Ascending aorta (tissue), 2 donors: ENCODE results near the gene EBF3. TPM values are rescaled to one million over a fixed set of nuclear protein-coding genes. Genes with fewer than 3 reads are reported as not detected.

Experiments used
- DNase-seq, 2 donors: peaks; one replicate each; pipeline ENCODE4 v3.0.0-alpha.2; 2019; ENCODE audit warnings: low spot score in 2 of 2
- H3K27ac ChIP-seq, 2 donors: fragments of 200-600 bp; sonication (generic); one replicate each; pipeline ENCODE4 v1.5.1; 2016 to 2017; ENCODE audit warnings: mild to moderate bottlenecking in 1 of 2
- H3K27me3 ChIP-seq: fragments of 200-600 bp; sonication (generic); one replicate; pipeline ENCODE4 v1.5.1; 2017
- H3K36me3 ChIP-seq, 2 donors: fragments of 200-600 bp; sonication (generic); one replicate each; pipeline ENCODE4 v1.5.1; 2016
- H3K4me1 ChIP-seq, 2 donors: fragments of 200-600 bp; sonication (generic); one replicate each; pipeline ENCODE4 v1.5.1; 2016 to 2017; ENCODE audit warnings: mild to moderate bottlenecking in 1 of 2
- H3K4me3 ChIP-seq, 2 donors: fragments of 200-600 bp; sonication (generic); one replicate each; pipeline ENCODE4 v1.5.1; 2016 to 2017; ENCODE audit warnings: mild to moderate bottlenecking in 1 of 2
- H3K9me3 ChIP-seq, 2 donors: fragments of 200-600 bp; sonication (generic); one replicate each; pipeline ENCODE4 v1.5.1; 2016
- CTCF ChIP-seq, 3 experiments: fragments of 200-600 bp in 2 of 3; fragments of 450-650 bp in 1 of 3; sonication (generic) in 2 of 3; IDR thresholded peaks; one replicate each; pipeline ENCODE4 v1.5.1; 2016 to 2019; ENCODE audit warnings: antibody characterized with exemption in 3 of 3, mild to moderate bottlenecking in 1 of 3, moderate library complexity in 1 of 3
- intact Hi-C: fragments of 100-400 bp; cut with DNase I; formaldehyde crosslinking; loops from one replicate; pipeline ENCODE4 v1.15.1; 2023
- total RNA-seq: library from RNA; depleted of rRNA; stranded (reverse); fragments of >200 nt; gene quantifications from one replicate; pipeline ENCODE4 v1.1.0, GENCODE V29; 2016

EBF3 gene
- total RNA-seq, 1 donor from 2014 or later: 20.2 TPM

GRCh38 chr10:129916506-129916995 lies 47.5 kb downstream of the EBF3 start:
- H3K9me3 ChIP-seq: no peaks in the 10 kb centered on the region
- DNase-seq: no peak
- intact Hi-C loops: no loop called here
- no peak for TF ChIP-seq CTCF (IDR thresholded peaks at IDR 0.05)
- H3K27me3 ChIP-seq: no peaks in the 10 kb centered on the region
- H3K36me3 ChIP-seq: no peaks in the 10 kb centered on the region
- H3K27ac ChIP-seq: no peak overlapping the region
- H3K4me3 ChIP-seq: no peak overlapping the region
- no peaks in the 10 kb centered on the region for H3K4me1 ChIP-seq

GRCh38 chr10:129915526-129916378 lies 48.3 kb downstream of the EBF3 start:
- no peaks in the 10 kb centered on the region for H3K27me3 ChIP-seq
- no peaks in the 10 kb centered on the region for H3K36me3 ChIP-seq
- H3K4me3 ChIP-seq: no peak overlapping the region
- H3K4me1 ChIP-seq: no peaks in the 10 kb centered on the region
- no peak for TF ChIP-seq CTCF (IDR thresholded peaks at IDR 0.05)
- no peak overlapping the region for H3K27ac ChIP-seq
- H3K9me3 ChIP-seq: no peaks in the 10 kb centered on the region
- no peak for DNase-seq
- intact Hi-C loops: no loop called here

GRCh38 chr10:129914960-129915359 lies 49.1 kb downstream of the EBF3 start:
- Histone ChIP-seq H3K27ac (no peak overlapping the region), H3K9me3 (no peaks in the 10 kb centered on the region), H3K4me3 (no peak overlapping the region), H3K4me1 (no peaks in the 10 kb centered on the region), H3K27me3 (no peaks in the 10 kb centered on the region), H3K36me3 (no peaks in the 10 kb centered on the region)
- TF ChIP-seq CTCF (IDR thresholded peaks at IDR 0.05): no peak
- intact Hi-C loops: no loop called here
- no peak for DNase-seq

GRCh38 chr10:129914153-129914855 lies 49.8 kb downstream of the EBF3 start:
- intact Hi-C loops: no loop called here
- Histone ChIP-seq H3K36me3 (no peaks in the 10 kb centered on the region), H3K27ac (no peak overlapping the region), H3K27me3 (no peaks in the 10 kb centered on the region), H3K4me1 (no peaks in the 10 kb centered on the region), H3K9me3 (no peaks in the 10 kb centered on the region), H3K4me3 (no peak overlapping the region)
- DNase-seq: no peak
- no peak for TF ChIP-seq CTCF (IDR thresholded peaks at IDR 0.05)

GRCh38 chr10:129912986-129913695 lies 50.9 kb downstream of the EBF3 start:
- Histone ChIP-seq H3K4me1 (no peaks in the 10 kb centered on the region), H3K36me3 (no peaks in the 10 kb centered on the region)
- DNase-seq: peak in 1 of 2 donors; percentile 47

More at GRCh38 chr10:129912986-129913695, 50.9 kb downstream of the EBF3 start:
- Histone ChIP-seq H3K27ac (no peak overlapping the region), H3K9me3 (no peaks in the 10 kb centered on the region), H3K4me3 (no peak overlapping the region), H3K27me3 (no peaks in the 10 kb centered on the region)
- intact Hi-C loops: no loop called here
- no peak for TF ChIP-seq CTCF (IDR thresholded peaks at IDR 0.05)
